ENCODE data around the gene CD48.

- TF ChIP-seq, protein P1, sequence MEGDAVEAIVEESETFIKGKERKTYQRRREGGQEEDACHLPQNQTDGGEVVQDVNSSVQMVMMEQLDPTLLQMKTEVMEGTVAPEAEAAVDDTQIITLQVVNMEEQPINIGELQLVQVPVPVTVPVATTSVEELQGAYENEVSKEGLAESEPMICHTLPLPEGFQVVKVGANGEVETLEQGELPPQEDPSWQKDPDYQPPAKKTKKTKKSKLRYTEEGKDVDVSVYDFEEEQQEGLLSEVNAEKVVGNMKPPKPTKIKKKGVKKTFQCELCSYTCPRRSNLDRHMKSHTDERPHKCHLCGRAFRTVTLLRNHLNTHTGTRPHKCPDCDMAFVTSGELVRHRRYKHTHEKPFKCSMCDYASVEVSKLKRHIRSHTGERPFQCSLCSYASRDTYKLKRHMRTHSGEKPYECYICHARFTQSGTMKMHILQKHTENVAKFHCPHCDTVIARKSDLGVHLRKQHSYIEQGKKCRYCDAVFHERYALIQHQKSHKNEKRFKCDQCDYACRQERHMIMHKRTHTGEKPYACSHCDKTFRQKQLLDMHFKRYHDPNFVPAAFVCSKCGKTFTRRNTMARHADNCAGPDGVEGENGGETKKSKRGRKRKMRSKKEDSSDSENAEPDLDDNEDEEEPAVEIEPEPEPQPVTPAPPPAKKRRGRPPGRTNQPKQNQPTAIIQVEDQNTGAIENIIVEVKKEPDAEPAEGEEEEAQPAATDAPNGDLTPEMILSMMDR (IDR thresholded peaks at IDR 0.05) = no peak
- no peak for TF ChIP-seq POLR2A (IDR thresholded peaks at IDR 0.05)
Observed at GRCh38 chr1:160643138-160643537, 68.5 kb downstream of the CD48 start.
